Measurements from ENCODE around the gene INTS15.

DNA sequence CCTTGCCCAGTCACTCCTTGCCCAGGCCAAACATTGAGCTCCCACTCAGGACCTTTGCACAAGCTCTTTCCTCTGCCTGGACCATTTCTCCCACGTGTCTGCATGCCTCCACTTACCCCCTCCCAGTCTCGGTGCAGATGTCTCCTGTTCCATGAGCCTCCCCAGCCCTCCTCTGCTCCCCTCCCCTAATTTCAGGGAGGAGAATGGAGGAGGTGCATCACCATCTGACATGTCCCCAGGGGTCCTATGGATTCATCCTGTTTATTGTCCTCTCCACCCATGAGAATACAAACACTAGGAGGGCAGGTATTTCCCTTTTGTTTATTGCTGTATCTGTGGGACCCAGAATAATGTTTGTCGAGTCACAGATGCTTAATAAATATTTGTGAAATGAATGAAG, 29.9 kb upstream of the INTS15 start:
- TF ChIP-seq, protein P1, sequence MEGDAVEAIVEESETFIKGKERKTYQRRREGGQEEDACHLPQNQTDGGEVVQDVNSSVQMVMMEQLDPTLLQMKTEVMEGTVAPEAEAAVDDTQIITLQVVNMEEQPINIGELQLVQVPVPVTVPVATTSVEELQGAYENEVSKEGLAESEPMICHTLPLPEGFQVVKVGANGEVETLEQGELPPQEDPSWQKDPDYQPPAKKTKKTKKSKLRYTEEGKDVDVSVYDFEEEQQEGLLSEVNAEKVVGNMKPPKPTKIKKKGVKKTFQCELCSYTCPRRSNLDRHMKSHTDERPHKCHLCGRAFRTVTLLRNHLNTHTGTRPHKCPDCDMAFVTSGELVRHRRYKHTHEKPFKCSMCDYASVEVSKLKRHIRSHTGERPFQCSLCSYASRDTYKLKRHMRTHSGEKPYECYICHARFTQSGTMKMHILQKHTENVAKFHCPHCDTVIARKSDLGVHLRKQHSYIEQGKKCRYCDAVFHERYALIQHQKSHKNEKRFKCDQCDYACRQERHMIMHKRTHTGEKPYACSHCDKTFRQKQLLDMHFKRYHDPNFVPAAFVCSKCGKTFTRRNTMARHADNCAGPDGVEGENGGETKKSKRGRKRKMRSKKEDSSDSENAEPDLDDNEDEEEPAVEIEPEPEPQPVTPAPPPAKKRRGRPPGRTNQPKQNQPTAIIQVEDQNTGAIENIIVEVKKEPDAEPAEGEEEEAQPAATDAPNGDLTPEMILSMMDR (IDR thresholded peaks at IDR 0.05; ENCODE audit: poor library complexity, severe bottlenecking) = no peak
- TF ChIP-seq TAF1 (IDR thresholded peaks at IDR 0.05; ENCODE audit: low read depth) = no peak
- no peak for TF ChIP-seq EP300 (conservative IDR thresholded peaks at IDR 0.05; ENCODE audit: poor library complexity, severe bottlenecking)
- TF ChIP-seq EZH2 (IDR thresholded peaks at IDR 0.05; ENCODE audit: borderline replicate concordance, insufficient read depth, low read length, poor library complexity, severe bottlenecking) = no peak
- no peak for TF ChIP-seq MXI1 (conservative IDR thresholded peaks at IDR 0.05; ENCODE audit: poor library complexity, severe bottlenecking)
- no peak for TF ChIP-seq POLR2AphosphoS5 (IDR thresholded peaks at IDR 0.05)
- no peak for TF ChIP-seq RAD21 (conservative IDR thresholded peaks at IDR 0.05)
- TF ChIP-seq SMC3 (conservative IDR thresholded peaks at IDR 0.05; ENCODE audit: poor library complexity) = no peak
- TF ChIP-seq, protein P2, sequence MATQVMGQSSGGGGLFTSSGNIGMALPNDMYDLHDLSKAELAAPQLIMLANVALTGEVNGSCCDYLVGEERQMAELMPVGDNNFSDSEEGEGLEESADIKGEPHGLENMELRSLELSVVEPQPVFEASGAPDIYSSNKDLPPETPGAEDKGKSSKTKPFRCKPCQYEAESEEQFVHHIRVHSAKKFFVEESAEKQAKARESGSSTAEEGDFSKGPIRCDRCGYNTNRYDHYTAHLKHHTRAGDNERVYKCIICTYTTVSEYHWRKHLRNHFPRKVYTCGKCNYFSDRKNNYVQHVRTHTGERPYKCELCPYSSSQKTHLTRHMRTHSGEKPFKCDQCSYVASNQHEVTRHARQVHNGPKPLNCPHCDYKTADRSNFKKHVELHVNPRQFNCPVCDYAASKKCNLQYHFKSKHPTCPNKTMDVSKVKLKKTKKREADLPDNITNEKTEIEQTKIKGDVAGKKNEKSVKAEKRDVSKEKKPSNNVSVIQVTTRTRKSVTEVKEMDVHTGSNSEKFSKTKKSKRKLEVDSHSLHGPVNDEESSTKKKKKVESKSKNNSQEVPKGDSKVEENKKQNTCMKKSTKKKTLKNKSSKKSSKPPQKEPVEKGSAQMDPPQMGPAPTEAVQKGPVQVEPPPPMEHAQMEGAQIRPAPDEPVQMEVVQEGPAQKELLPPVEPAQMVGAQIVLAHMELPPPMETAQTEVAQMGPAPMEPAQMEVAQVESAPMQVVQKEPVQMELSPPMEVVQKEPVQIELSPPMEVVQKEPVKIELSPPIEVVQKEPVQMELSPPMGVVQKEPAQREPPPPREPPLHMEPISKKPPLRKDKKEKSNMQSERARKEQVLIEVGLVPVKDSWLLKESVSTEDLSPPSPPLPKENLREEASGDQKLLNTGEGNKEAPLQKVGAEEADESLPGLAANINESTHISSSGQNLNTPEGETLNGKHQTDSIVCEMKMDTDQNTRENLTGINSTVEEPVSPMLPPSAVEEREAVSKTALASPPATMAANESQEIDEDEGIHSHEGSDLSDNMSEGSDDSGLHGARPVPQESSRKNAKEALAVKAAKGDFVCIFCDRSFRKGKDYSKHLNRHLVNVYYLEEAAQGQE (IDR thresholded peaks at IDR 0.05; ENCODE audit: borderline replicate concordance) = no peak
